C4-2B (cell line): ENCODE measurements around the gene GMEB2.

ENCODE experiments used
- ZFX ChIP-seq: fragments of 450-650 bp; IDR thresholded peaks from 2 replicates; pipeline ENCODE4 v1.6.1; 2017
- TF ChIP-seq, protein P1 (sequence below): fragments of 450-650 bp; conservative IDR thresholded peaks from 2 replicates; pipeline ENCODE4 v1.5.1; 2017; ENCODE audit warnings: mild to moderate bottlenecking

DNA sequence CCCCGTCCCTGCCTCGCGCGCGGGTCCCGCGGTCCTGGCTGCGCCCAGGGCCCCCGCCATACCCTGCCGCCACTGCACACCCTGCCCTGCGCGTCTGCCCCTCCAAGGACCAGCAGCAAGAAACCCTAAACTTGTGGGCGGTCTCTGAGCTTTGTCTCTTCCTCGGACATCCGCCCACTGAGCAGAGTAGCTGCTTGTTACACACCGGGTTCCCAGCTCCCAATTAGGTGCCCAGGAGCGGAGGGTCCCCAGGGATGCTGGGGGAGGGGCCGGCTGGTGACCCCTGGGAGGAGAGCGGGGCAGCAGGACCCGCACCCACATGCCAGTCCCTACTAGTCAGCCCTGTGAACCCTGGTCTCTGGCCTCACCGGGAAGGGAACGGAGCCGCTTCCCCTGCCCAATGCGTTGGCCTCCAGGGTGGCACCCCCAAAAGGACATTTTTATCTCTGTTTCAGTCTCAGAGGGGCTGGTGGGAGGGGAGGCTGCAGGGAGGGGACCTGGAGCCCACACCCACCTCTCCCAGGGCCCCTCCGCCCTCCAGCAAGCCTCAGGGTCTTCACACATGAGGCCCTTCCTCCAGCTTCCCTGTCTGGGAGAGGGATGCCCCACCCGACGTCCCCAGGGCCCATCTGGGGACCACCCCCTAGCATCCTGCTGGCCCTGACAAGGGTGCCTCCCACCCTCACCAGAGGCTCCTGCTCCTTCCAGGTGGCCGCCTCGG, 15.8 kb upstream of the GMEB2 start:
- TF ChIP-seq, protein P1, sequence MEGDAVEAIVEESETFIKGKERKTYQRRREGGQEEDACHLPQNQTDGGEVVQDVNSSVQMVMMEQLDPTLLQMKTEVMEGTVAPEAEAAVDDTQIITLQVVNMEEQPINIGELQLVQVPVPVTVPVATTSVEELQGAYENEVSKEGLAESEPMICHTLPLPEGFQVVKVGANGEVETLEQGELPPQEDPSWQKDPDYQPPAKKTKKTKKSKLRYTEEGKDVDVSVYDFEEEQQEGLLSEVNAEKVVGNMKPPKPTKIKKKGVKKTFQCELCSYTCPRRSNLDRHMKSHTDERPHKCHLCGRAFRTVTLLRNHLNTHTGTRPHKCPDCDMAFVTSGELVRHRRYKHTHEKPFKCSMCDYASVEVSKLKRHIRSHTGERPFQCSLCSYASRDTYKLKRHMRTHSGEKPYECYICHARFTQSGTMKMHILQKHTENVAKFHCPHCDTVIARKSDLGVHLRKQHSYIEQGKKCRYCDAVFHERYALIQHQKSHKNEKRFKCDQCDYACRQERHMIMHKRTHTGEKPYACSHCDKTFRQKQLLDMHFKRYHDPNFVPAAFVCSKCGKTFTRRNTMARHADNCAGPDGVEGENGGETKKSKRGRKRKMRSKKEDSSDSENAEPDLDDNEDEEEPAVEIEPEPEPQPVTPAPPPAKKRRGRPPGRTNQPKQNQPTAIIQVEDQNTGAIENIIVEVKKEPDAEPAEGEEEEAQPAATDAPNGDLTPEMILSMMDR = no peak
- TF ChIP-seq ZFX = no peak; the same call in 1 of the 2 replicates
